Measurements from ENCODE around the gene ALDOB. TPM values are rescaled to one million over a fixed set of nuclear protein-coding genes. Genes with fewer than 3 reads are reported as not detected.

The ALDOB gene
- total RNA-seq, 4 donors from 2014 or later: not detected

DNA sequence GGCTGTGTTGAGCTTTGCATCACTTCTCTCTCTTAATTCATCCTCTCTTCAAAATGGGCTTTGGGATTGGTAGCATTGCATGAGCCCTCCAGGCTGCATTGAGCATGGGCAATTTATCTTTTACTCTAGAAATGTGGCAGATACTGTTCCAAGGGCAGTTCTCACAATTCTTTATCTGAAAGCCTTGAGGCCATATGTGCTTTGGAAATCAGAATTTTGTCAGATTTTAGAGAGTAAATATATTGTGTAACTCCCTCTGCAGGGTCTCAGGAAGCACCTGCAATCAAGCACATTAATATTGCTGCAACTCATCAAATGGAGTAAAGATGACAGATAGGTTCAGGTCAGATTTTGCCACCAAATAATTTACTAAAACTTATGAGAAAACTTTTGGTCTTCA is 17.6 kb downstream of the ALDOB start:
- intact Hi-C loops (cut with DNase I): no loop called here
- H3K4me1 ChIP-seq: no peaks in the 10 kb centered on the region
- no peak for TF ChIP-seq POLR2A (IDR thresholded peaks at IDR 0.05)
- TF ChIP-seq, protein P1, sequence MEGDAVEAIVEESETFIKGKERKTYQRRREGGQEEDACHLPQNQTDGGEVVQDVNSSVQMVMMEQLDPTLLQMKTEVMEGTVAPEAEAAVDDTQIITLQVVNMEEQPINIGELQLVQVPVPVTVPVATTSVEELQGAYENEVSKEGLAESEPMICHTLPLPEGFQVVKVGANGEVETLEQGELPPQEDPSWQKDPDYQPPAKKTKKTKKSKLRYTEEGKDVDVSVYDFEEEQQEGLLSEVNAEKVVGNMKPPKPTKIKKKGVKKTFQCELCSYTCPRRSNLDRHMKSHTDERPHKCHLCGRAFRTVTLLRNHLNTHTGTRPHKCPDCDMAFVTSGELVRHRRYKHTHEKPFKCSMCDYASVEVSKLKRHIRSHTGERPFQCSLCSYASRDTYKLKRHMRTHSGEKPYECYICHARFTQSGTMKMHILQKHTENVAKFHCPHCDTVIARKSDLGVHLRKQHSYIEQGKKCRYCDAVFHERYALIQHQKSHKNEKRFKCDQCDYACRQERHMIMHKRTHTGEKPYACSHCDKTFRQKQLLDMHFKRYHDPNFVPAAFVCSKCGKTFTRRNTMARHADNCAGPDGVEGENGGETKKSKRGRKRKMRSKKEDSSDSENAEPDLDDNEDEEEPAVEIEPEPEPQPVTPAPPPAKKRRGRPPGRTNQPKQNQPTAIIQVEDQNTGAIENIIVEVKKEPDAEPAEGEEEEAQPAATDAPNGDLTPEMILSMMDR (IDR thresholded peaks at IDR 0.05): no peak
- no peak overlapping the region for H3K27ac ChIP-seq
- no peaks in the 10 kb centered on the region for H3K36me3 ChIP-seq
- peaks cover 0 to 41% (median 22%) of the 10 kb centered on the region in 3 donors for H3K9me3 ChIP-seq
- no peaks in the 10 kb centered on the region for H3K27me3 ChIP-seq
- DNase-seq: no peak
- no peak overlapping the region for H3K4me3 ChIP-seq

DNA sequence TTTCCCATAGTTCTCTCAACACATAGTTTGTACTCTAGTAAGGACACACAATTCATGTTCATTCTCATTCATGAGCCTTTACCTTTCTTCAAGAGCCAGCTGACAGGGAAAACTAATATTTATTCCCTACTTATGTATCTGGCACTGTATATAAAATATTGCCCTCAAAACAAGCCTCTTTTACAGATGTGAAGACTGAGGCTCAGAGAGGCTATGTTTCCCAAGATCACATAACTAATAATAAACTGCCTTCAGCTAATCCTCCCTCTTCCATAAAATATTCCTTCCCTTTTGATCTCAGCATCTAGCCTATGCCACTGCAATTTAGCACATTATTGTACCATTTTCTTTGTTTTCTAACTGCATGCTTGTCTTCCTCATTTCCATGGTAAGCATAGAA is 18.2 kb downstream of the ALDOB start:
- DNase-seq: no peak
- H3K9me3 ChIP-seq: peaks cover 0 to 47% (median 27%) of the 10 kb centered on the region in 3 donors
- TF ChIP-seq, protein P1 (IDR thresholded peaks at IDR 0.05): no peak
- H3K36me3 ChIP-seq: no peaks in the 10 kb centered on the region
- H3K4me1 ChIP-seq: no peaks in the 10 kb centered on the region
- no peak overlapping the region for H3K27ac ChIP-seq
- intact Hi-C loops (cut with DNase I): no loop called here
- no peaks in the 10 kb centered on the region for H3K27me3 ChIP-seq
- no peak overlapping the region for H3K4me3 ChIP-seq

GRCh38 chr9:101415578-101415977 is 20.0 kb downstream of the ALDOB start:
- Histone ChIP-seq H3K27me3 (no peaks in the 10 kb centered on the region), H3K9me3 (peaks cover 0 to 65% (median 46%) of the 10 kb centered on the region in 3 donors), H3K27ac (no peak overlapping the region), H3K36me3 (no peaks in the 10 kb centered on the region), H3K4me1 (no peaks in the 10 kb centered on the region), H3K4me3 (no peak overlapping the region)
- intact Hi-C loops (cut with DNase I): no loop called here
- TF ChIP-seq POLR2A (IDR thresholded peaks at IDR 0.05): no peak
- TF ChIP-seq, protein P1 (IDR thresholded peaks at IDR 0.05): no peak
- no peak for DNase-seq

- no peaks in the 10 kb centered on the region for H3K36me3 ChIP-seq
- H3K27me3 ChIP-seq: no peaks in the 10 kb centered on the region
- TF ChIP-seq, protein P1 (IDR thresholded peaks at IDR 0.05): no peak
- no peak for TF ChIP-seq POLR2A (IDR thresholded peaks at IDR 0.05)
- H3K9me3 ChIP-seq: peaks cover 2 to 72% (median 53%) of the 10 kb centered on the region in 3 donors
- H3K4me1 ChIP-seq: no peaks in the 10 kb centered on the region
- no peak overlapping the region for H3K27ac ChIP-seq
- intact Hi-C loops (cut with DNase I): no loop called here
- no peak overlapping the region for H3K4me3 ChIP-seq
- DNase-seq: no peak
Measured at GRCh38 chr9:101414839-101415238, 20.7 kb downstream of the ALDOB start.

DNA sequence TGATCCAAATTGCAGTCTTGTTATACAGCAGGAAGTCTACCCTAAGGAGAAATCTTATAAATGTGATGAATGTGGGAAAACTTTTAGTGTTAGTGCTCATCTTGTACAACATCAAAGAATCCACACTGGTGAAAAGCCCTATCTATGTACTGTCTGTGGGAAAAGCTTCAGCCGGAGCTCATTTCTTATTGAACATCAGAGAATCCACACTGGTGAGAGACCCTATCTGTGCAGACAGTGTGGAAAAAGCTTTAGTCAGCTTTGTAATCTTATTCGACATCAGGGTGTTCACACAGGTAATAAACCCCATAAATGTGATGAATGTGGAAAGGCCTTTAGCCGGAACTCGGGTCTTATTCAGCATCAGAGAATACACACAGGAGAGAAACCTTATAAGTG is 26.5 kb downstream of the ALDOB start:
- TF ChIP-seq, protein P1 (IDR thresholded peaks at IDR 0.05): no peak
- TF ChIP-seq POLR2A (IDR thresholded peaks at IDR 0.05): no peak
- Histone ChIP-seq H3K9me3 (peaks cover 10 to 98% (median 97%) of the 10 kb centered on the region in 3 donors), H3K27me3 (no peaks in the 10 kb centered on the region), H3K36me3 (peaks cover 24 to 56% (median 29%) of the 10 kb centered on the region in 3 donors), H3K4me1 (no peaks in the 10 kb centered on the region), H3K4me3 (peak overlapping the region in 1 of 4 donors; percentile 24), H3K27ac (no peak overlapping the region)
- intact Hi-C loops (cut with DNase I): no loop called here
- DNase-seq: no peak
- WGBS, 2 donors: 92 to 100% methylated on average over 2 to 4 of the region's 4 CpGs

All from esophagus squamous epithelium (tissue), 5 donors.